Naive thymus-derived CD4-positive, alpha-beta T cell (primary cell): ENCODE data around the gene MKRN2. TPM values are rescaled to one million over a fixed set of nuclear protein-coding genes. Genes with fewer than 3 reads are reported as not detected.
A peak's percentile ranks its signal among the peaks of the same experiment; 100 is the strongest.
"Not testable (repeated sequence)": the region's sequence is repeated elsewhere in the genome, so short reads cannot be mapped to it uniquely, and the experiment has no call there.

ENCODE experiments used
- ATAC-seq: fragments of 150-1000 bp; cut with Tn5 transposase; 2 replicates; pipeline ENCODE4 v1.10.0; 2021; ENCODE audit warnings: mild to moderate bottlenecking, moderate library complexity
- CTCF ChIA-PET: fragments of 350-600 bp; sonication (Branson Sonifier 250); formaldehyde crosslinking; loops from one replicate; lab custom pipeline; 2021; ENCODE audit warnings: antibody characterized with exemption; lab: Charles Lee
- POLR2A ChIA-PET: fragments of 350-600 bp; sonication (Branson Sonifier 250); formaldehyde crosslinking; loops from one replicate; lab custom pipeline; 2021; ENCODE audit warnings: antibody characterized with exemption, inconsistent platforms; lab: Charles Lee
- DNase-seq, 9 donors: peaks; one replicate each; pipeline versions ENCODE4 v3.0.0 to v3.0.0-alpha.2; 2020 to 2022; ENCODE audit warnings: mixed read lengths in 1 of 9
- H3K27ac ChIP-seq: one replicate; pipeline ENCODE4 v1.7.0; 2013; ENCODE audit warnings: mild to moderate bottlenecking, low read depth, low read length, moderate library complexity
- H3K27me3 ChIP-seq, 2 donors: one replicate each; pipeline ENCODE4 v1.7.0; 2013; ENCODE audit warnings: low read length in 2 of 2, mild to moderate bottlenecking in 2 of 2, moderate library complexity in 2 of 2; ENCODE audit not compliant: control insufficient read depth in 2 of 2, insufficient read depth in 2 of 2
- H3K36me3 ChIP-seq, 3 experiments: 1 replicate in 2 of 3; 2 replicates in 1 of 3; pipeline ENCODE4 v1.7.0; 2013; ENCODE audit warnings: low read length in 3 of 3, mild to moderate bottlenecking in 3 of 3, moderate library complexity in 1 of 3; ENCODE audit not compliant: insufficient read depth in 3 of 3, control insufficient read depth in 2 of 3
- H3K4me1 ChIP-seq, 2 donors: one replicate each; pipeline ENCODE4 v1.7.0; 2013; ENCODE audit warnings: low read length in 2 of 2, mild to moderate bottlenecking in 2 of 2, moderate library complexity in 1 of 2; ENCODE audit not compliant: control insufficient read depth in 2 of 2, insufficient read depth in 2 of 2
- H3K4me3 ChIP-seq: 2 replicates; pipeline ENCODE4 v1.7.0; 2013; ENCODE audit warnings: mild to moderate bottlenecking, low read length
- H3K9me3 ChIP-seq, 3 experiments: 1 replicate in 2 of 3; 2 replicates in 1 of 3; pipeline ENCODE4 v1.7.0; 2013; ENCODE audit warnings: low read length in 3 of 3; ENCODE audit not compliant: control insufficient read depth in 2 of 3
- H3K27ac Mint-ChIP-seq, 9 donors: one replicate each; pipeline ENCODE4 v1.8.0; 2020 to 2022; ENCODE audit warnings: mixed read lengths in 9 of 9, mild to moderate bottlenecking in 8 of 9, moderate library complexity in 5 of 9, inconsistent platforms in 2 of 9
- H3K27me3 Mint-ChIP-seq, 5 donors: one replicate each; pipeline ENCODE4 v1.8.0; 2021 to 2022; ENCODE audit warnings: mixed read lengths in 5 of 5, mild to moderate bottlenecking in 1 of 5
- H3K36me3 Mint-ChIP-seq, 5 donors: one replicate each; pipeline ENCODE4 v1.8.0; 2020 to 2022; ENCODE audit warnings: mixed read lengths in 5 of 5, mild to moderate bottlenecking in 3 of 5, inconsistent platforms in 1 of 5
- H3K4me1 Mint-ChIP-seq, 7 donors: one replicate each; pipeline ENCODE4 v1.8.0; 2020 to 2022; ENCODE audit warnings: mixed read lengths in 7 of 7, mild to moderate bottlenecking in 3 of 7, inconsistent platforms in 1 of 7
- H3K4me3 Mint-ChIP-seq, 10 donors: one replicate each; pipeline ENCODE4 v1.8.0; 2020 to 2022; ENCODE audit warnings: mild to moderate bottlenecking in 10 of 10, mixed read lengths in 10 of 10, moderate library complexity in 6 of 10, inconsistent platforms in 2 of 10
- H3K9me3 Mint-ChIP-seq, 11 donors: one replicate each; pipeline ENCODE4 v1.8.0; 2020 to 2022; ENCODE audit warnings: mixed read lengths in 11 of 11, mild to moderate bottlenecking in 4 of 11, inconsistent platforms in 1 of 11, moderate library complexity in 1 of 11
- intact Hi-C, 2 donors: fragments of 100-400 bp; cut with micrococcal nuclease; formaldehyde crosslinking; loops; one replicate each; pipeline ENCODE4 v1.15.1; 2023
- polyA plus RNA-seq, 2 donors: library from polyadenylated mRNA; unstranded; fragments of 300-500 nt; fragmentation: Illumina TruSeq; gene quantifications; one replicate each; pipeline ENCODE4 v1.2.3, GENCODE V29; 2021
- total RNA-seq, 6 experiments: library from RNA in 5 of 6; stranded (reverse) in 5 of 6; gene quantifications; 1 replicate in 5 of 6; 2 replicates in 1 of 6; pipeline ENCODE4 v1.2.3 and lab custom pipeline; 2021 to 2026

MKRN2 gene
- total and polyA plus RNA-seq, 7 experiments from 2014 or later: 21.9 to 66.2 (median 32.9) TPM

DNA sequence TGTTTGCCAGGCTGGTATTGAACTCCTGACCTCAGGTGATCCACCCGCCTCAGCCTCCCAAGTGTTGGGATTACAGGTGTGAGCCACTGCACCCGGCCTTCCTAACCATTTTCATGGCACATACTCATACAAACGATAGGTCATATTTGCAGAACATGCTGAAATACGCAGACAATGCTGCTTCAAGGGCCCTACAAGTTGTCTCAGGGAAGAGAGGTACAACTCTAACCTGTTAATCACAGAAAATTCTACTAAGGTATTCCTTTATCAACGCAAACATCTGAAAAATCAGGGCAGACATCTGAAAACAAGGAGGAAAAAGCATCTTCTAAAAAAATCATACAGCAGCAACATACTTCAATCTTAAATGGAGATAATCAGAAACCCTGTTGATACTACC is 67.2 kb downstream of the MKRN2 start:
- intact Hi-C loops: no loop called here
- POLR2A ChIA-PET: no interaction called here
- Histone ChIP-seq H3K4me3 (no peak overlapping the region), H3K4me1 (peaks cover 13% of the 10 kb centered on the region in 2 donors), H3K27me3 (no peaks in the 10 kb centered on the region), H3K27ac (no peak overlapping the region), H3K9me3 (no peaks in the 10 kb centered on the region), H3K36me3 (no peaks in the 10 kb centered on the region)
- Mint-ChIP-seq H3K9me3 (peaks cover 0 to 1% (median 0%) of the 10 kb centered on the region in 11 donors), H3K4me1 (peaks cover 35 to 70% (median 66%) of the 10 kb centered on the region in 7 donors), H3K4me3 (peak overlapping the region in 3 of 10 donors; percentile 12 to 51 (median 21)), H3K27ac (peak overlapping the region in 7 of 9 donors; percentile 15 to 81 (median 61)), H3K27me3 (no peaks in the 10 kb centered on the region), H3K36me3 (peaks cover 0 to 10% (median 0%) of the 10 kb centered on the region in 5 donors)
- ATAC-seq (no peak), DNase-seq (no peak)
- CTCF ChIA-PET: interaction anchor here (0.6 kb wide), 1 partner anchor 12 kb away, joined by 5 read pairs; no protein-coding TSS in a partner anchor

DNA sequence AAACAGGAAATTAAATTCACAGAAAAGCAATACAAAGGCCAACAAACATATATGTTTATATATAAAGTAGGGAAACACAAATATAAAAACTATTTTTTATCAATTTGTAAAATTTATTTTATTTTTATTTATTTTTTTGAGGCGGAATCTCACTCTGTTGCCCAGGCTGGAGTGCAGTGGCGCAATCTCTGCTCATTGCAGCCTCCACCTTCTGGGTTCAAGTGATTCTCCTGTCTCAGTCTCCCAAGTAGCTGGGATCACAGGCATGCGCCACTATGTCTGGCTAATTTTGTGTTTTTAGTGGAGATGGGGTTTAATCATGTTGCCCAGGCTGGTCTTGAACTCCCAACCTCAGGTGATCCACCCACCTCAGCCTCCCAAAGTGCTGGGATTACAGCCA is 68.1 kb downstream of the MKRN2 start:
- peaks cover 36 to 76% (median 70%) of the 10 kb centered on the region in 7 donors for H3K4me1 Mint-ChIP-seq
- H3K36me3 ChIP-seq, ATAC-seq, H3K27me3 ChIP-seq, H3K36me3 Mint-ChIP-seq, H3K27me3 Mint-ChIP-seq, H3K27ac ChIP-seq, H3K4me3 ChIP-seq, H3K9me3 ChIP-seq, H3K9me3 Mint-ChIP-seq, CTCF ChIA-PET, DNase-seq: not testable (repeated sequence)
- peaks cover 13% of the 10 kb centered on the region in 2 donors for H3K4me1 ChIP-seq
- H3K4me3 Mint-ChIP-seq: peak overlapping the region in 7 of 10 donors; percentile 45 to 88 (median 81)
- POLR2A ChIA-PET: interaction anchor here (1.1 kb wide), 1 partner anchor 12 kb away, joined by 7 read pairs; no protein-coding TSS in a partner anchor
- intact Hi-C loops: loop anchor here in 1 of 2 donors (5.0 kb wide), 1 partner anchor 37 kb away; the partner anchor contains the start of gene RAF1
- peak overlapping the region in 8 of 9 donors; percentile 20 to 96 (median 84) for H3K27ac Mint-ChIP-seq

DNA sequence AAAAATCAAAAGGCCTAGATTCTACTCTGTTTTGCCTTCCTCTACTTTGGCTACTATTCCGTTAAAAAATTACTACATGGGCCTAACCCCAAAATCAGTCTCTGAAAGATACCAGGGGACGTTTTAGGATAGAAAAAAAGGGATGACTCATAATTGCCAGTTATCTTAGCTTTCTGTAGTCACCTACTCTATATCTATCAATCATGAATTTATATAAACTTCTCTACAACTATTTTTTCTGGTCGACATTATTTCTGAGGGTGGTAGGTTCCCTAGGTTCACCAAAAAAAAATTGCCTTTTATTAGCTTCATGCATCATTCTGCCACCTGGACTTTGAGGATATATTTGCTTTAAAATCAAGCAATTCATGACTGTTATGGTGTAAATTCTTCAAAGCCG is 70.5 kb downstream of the MKRN2 start:
- ChIA-PET POLR2A (interaction anchor here (0.7 kb wide), 1 partner anchor 21 kb away, joined by 4 read pairs; no protein-coding TSS in a partner anchor), CTCF (interaction anchor here (0.6 kb wide), 1 partner anchor 1485 kb away, joined by 4 read pairs; no protein-coding TSS in a partner anchor)
- no peak for ATAC-seq
- intact Hi-C loops: loop anchor here in 1 of 2 donors (5.0 kb wide), 1 partner anchor 35 kb away; the partner anchor contains the start of gene RAF1
- H3K27ac Mint-ChIP-seq: peak overlapping the region in 8 of 9 donors; percentile 0 to 89 (median 30)
- H3K27ac ChIP-seq: no peak overlapping the region
- no peaks in the 10 kb centered on the region for H3K27me3 Mint-ChIP-seq
- DNase-seq: no peak
- peaks cover 10 to 19% of the 10 kb centered on the region in 2 donors for H3K4me1 ChIP-seq
- H3K4me3 Mint-ChIP-seq: peak overlapping the region in 8 of 10 donors; percentile 0 to 69 (median 18)
- H3K9me3 ChIP-seq: no peaks in the 10 kb centered on the region
- no peak overlapping the region for H3K4me3 ChIP-seq
- no peaks in the 10 kb centered on the region for H3K36me3 ChIP-seq
- peaks cover 0 to 8% (median 1%) of the 10 kb centered on the region in 5 donors for H3K36me3 Mint-ChIP-seq
- peaks cover 0 to 1% (median 0%) of the 10 kb centered on the region in 11 donors for H3K9me3 Mint-ChIP-seq
- H3K27me3 ChIP-seq: no peaks in the 10 kb centered on the region
- H3K4me1 Mint-ChIP-seq: peaks cover 28 to 76% (median 69%) of the 10 kb centered on the region in 7 donors

DNA sequence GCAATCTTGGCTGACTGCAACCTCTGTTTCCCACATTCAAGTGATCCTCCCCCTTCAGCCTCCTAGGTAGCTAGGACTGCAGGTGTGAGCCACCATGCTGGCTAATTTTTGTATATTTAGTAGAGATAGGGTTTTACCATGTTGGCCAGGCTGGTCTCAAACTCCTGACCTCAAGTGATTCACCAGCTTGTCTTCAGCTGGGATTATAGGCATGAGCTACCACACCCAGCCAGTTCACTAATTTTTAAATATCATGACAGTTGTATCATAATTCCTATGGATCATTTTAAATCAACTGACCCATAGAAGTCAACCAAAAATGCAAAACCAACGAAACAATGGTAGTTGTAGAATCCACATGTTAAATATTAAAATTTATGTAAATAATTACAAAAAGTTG is 71.9 kb downstream of the MKRN2 start:
- H3K9me3 ChIP-seq: no peaks in the 10 kb centered on the region
- no peak for ATAC-seq
- H3K27me3 ChIP-seq: no peaks in the 10 kb centered on the region
- Mint-ChIP-seq H3K4me3 (no peak overlapping the region), H3K27me3 (no peaks in the 10 kb centered on the region), H3K9me3 (peaks cover 0 to 1% (median 0%) of the 10 kb centered on the region in 11 donors), H3K4me1 (peaks cover 36 to 80% (median 74%) of the 10 kb centered on the region in 7 donors), H3K36me3 (peaks cover 0 to 8% (median 6%) of the 10 kb centered on the region in 5 donors), H3K27ac (peak overlapping the region in 1 of 9 donors; percentile 17)
- POLR2A ChIA-PET: interaction anchor here (0.6 kb wide), 1 partner anchor 20 kb away, joined by 3 read pairs; no protein-coding TSS in a partner anchor
- DNase-seq: no peak
- H3K4me3 ChIP-seq: no peak overlapping the region
- H3K36me3 ChIP-seq: no peaks in the 10 kb centered on the region
- no peak overlapping the region for H3K27ac ChIP-seq
- peaks cover 7 to 19% of the 10 kb centered on the region in 2 donors for H3K4me1 ChIP-seq
- intact Hi-C loops: loop anchor here in 1 of 2 donors (5.0 kb wide), 1 partner anchor 33 kb away; the partner anchor contains the start of gene RAF1
- CTCF ChIA-PET: no interaction called here

DNA sequence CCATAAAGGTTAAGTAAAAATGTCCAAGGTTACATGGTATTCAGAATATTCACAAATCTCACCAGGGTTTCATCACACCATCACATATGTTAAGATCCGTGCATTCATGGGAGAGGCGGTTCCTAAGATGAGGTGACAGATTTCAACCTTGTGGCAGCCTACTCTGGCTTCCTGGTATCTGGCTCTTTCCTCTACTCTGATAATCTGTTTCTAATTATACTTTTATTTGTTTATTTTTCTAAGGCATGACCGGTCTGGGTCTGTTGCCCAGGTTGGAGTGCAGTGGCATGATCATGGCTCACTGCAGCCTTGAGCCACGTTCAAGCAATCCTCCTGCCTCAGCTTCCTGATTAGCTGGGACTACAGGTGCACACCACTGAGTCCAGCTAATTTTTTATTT is 72.7 kb downstream of the MKRN2 start:
- intact Hi-C loops: loop anchor here in 1 of 2 donors (5.0 kb wide), 1 partner anchor 33 kb away; the partner anchor contains the start of gene RAF1
- Mint-ChIP-seq H3K4me1 (peaks cover 29 to 79% (median 73%) of the 10 kb centered on the region in 7 donors), H3K27me3 (no peaks in the 10 kb centered on the region), H3K4me3 (peak overlapping the region in 1 of 10 donors; percentile 2), H3K27ac (peak overlapping the region in 3 of 9 donors; percentile 11 to 65 (median 46)), H3K9me3 (peaks cover 0 to 1% (median 0%) of the 10 kb centered on the region in 11 donors), H3K36me3 (peaks cover 0 to 11% (median 6%) of the 10 kb centered on the region in 5 donors)
- POLR2A ChIA-PET: no interaction called here
- Histone ChIP-seq H3K4me1 (peaks cover 7 to 19% of the 10 kb centered on the region in 2 donors), H3K27ac (no peak overlapping the region), H3K4me3 (no peak overlapping the region), H3K9me3 (no peaks in the 10 kb centered on the region), H3K27me3 (no peaks in the 10 kb centered on the region), H3K36me3 (no peaks in the 10 kb centered on the region)
- CTCF ChIA-PET: no interaction called here
- DNase-seq: no peak
- no peak for ATAC-seq

DNA sequence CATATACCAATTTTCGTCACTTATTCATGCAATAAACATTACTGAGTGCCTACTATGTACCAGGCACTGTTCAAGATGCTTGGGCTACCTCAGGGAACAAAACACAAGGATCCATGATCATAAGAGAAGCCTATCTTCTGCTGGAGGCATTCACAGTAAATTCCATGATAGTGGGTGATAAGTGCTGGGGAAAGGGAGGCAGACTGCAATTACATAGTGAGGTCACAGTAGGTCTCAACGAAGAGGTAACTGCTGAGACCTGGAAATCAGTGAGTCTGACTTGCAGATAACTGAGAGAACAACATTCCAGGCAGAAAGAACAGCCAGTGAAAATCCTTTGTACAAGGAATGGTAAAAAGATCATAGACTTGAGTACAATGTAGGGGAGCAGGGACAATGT is 73.4 kb downstream of the MKRN2 start:
- intact Hi-C loops: no loop called here
- Histone ChIP-seq H3K9me3 (no peaks in the 10 kb centered on the region), H3K4me1 (peaks cover 4 to 16% of the 10 kb centered on the region in 2 donors), H3K36me3 (no peaks in the 10 kb centered on the region), H3K27ac (no peak overlapping the region), H3K4me3 (no peak overlapping the region), H3K27me3 (no peaks in the 10 kb centered on the region)
- H3K9me3 Mint-ChIP-seq: peaks cover 0 to 1% (median 0%) of the 10 kb centered on the region in 11 donors
- H3K36me3 Mint-ChIP-seq: peaks cover 0 to 11% (median 6%) of the 10 kb centered on the region in 5 donors
- no peak for ATAC-seq
- H3K27me3 Mint-ChIP-seq: no peaks in the 10 kb centered on the region
- peaks cover 24 to 75% (median 69%) of the 10 kb centered on the region in 7 donors for H3K4me1 Mint-ChIP-seq
- peak overlapping the region in 2 of 10 donors; percentile 1 to 20 for H3K4me3 Mint-ChIP-seq
- H3K27ac Mint-ChIP-seq: peak overlapping the region in 7 of 9 donors; percentile 6 to 90 (median 56)
- DNase-seq: no peak
- ChIA-PET CTCF (no interaction called here), POLR2A (no interaction called here)
